Activated naive CD4-positive, alpha-beta T cell treated with anti-CD3 and anti-CD28 coated beads, Interleukin-2, amount 50 U/mL, for 24 hours (primary cell): Measurements from ENCODE around the gene ARHGAP42.

Experiments
- H3K27ac Mint-ChIP-seq: one replicate; pipeline ENCODE4 v1.8.0; 2021; ENCODE audit warnings: mild to moderate bottlenecking, mixed read lengths
- H3K27me3 Mint-ChIP-seq: one replicate; pipeline ENCODE4 v1.8.0; 2021; ENCODE audit warnings: mixed read lengths
- H3K36me3 Mint-ChIP-seq: one replicate; pipeline ENCODE4 v1.8.0; 2021; ENCODE audit warnings: mixed read lengths
- H3K4me1 Mint-ChIP-seq: one replicate; pipeline ENCODE4 v1.8.0; 2021; ENCODE audit warnings: mixed read lengths
- H3K4me3 Mint-ChIP-seq: one replicate; pipeline ENCODE4 v1.8.0; 2021; ENCODE audit warnings: mild to moderate bottlenecking, mixed read lengths
- H3K9me3 Mint-ChIP-seq: one replicate; pipeline ENCODE4 v1.8.0; 2021; ENCODE audit warnings: mixed read lengths

The ARHGAP42 gene

DNA sequence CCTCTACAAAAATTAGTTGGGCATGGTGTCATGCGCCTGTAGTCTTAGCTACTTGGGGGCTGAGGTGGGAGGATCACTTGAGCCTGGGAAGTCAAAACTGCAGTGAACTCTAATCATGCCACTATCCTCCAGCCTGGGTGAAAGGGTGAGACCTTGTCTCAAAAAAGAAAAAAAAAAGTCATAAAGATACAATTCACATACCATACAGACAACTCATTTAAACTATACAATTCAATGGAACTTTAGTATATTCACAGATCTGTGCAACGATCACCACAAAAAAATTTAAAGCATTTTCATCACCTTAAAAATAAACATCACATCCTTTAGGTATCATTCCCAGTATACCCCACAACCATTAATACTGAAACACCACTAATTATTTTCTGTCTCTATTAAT, 241.3 kb downstream of the ARHGAP42 start:
- no peaks in the 10 kb centered on the region for H3K4me1 Mint-ChIP-seq
- H3K27ac Mint-ChIP-seq, result no peak overlapping the region
- no peaks in the 10 kb centered on the region for H3K36me3 Mint-ChIP-seq
- H3K9me3 Mint-ChIP-seq, result no peaks in the 10 kb centered on the region
- no peaks in the 10 kb centered on the region for H3K27me3 Mint-ChIP-seq
- H3K4me3 Mint-ChIP-seq, result no peak overlapping the region

- Mint-ChIP-seq H3K36me3 (no peaks in the 10 kb centered on the region), H3K9me3 (no peaks in the 10 kb centered on the region)
These were observed 242.3 kb downstream of the ARHGAP42 start for GRCh38 chr11:100929377-100929776.

DNA sequence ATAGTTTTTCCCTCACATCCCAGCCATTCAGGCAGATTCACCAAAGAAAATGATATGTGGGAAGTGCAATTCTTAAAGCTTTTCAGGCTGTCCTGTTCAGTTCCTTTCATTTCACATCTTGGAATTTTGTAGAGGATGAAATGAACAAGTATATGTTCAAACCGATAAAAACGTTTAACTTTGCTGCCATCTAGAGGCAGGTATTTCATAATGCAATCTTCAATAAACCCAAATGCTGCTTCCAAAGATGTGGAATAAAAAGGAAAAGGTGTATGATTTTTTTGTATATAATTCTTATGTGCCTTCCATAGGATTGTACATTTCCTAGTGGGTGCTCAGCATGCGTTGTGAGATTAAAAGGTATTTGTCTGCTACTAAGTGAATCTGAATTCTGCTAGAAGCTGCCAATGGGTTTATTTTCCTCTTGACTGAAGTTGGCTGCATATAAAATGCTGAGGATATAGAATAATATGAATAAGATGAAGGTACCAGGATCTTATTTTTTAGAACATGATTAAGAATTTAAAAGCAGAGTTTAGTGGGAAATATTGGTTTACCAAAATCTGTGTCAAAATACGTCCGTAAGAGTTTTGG, 243.2 kb downstream of the ARHGAP42 start:
- Mint-ChIP-seq H3K36me3 (no peaks in the 10 kb centered on the region), H3K27me3 (no peaks in the 10 kb centered on the region), H3K4me1 (no peaks in the 10 kb centered on the region), H3K9me3 (no peaks in the 10 kb centered on the region), H3K27ac (no peak overlapping the region), H3K4me3 (no peak overlapping the region)

More at GRCh38 chr11:100929377-100929776, 242.3 kb downstream of the ARHGAP42 start:
- H3K4me3 Mint-ChIP-seq, result no peak overlapping the region
- no peaks in the 10 kb centered on the region for H3K27me3 Mint-ChIP-seq
- no peak overlapping the region for H3K27ac Mint-ChIP-seq
- H3K4me1 Mint-ChIP-seq, result no peaks in the 10 kb centered on the region

DNA sequence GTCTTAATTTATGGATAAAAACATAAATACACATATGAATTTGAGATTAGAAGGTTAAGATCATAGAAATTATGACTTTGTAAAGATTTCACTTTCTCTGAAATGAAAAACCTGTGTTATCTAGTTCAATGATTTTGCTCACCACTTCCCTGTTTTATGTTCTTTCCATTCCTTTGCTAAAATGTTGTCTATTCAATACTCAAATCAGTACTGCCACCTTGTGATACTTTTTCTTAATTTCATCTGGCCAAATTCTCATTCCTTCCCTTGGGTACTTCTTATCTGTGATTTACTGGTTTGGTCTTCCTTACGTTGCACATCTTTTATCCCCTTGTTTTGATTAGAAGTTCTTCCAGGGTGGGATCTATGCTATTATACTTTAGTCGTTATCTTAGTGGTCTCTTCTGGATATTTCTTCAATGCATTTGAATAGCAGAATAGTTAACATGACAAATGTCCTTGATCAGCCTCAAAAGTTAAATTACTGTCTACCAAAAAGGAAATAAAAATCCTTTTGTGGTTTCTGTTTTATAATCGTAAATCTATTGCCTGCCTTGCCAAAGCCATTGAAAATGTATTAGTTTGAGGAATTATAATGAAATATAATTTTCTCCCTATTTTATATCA, 245.5 kb downstream of the ARHGAP42 start:
- Mint-ChIP-seq H3K27ac (no peak overlapping the region), H3K27me3 (no peaks in the 10 kb centered on the region), H3K4me3 (no peak overlapping the region), H3K9me3 (no peaks in the 10 kb centered on the region), H3K4me1 (no peaks in the 10 kb centered on the region), H3K36me3 (no peaks in the 10 kb centered on the region)

- Mint-ChIP-seq H3K4me3 (no peak overlapping the region), H3K36me3 (no peaks in the 10 kb centered on the region), H3K27me3 (no peaks in the 10 kb centered on the region), H3K27ac (no peak overlapping the region), H3K9me3 (peaks cover 4% of the 10 kb centered on the region), H3K4me1 (no peaks in the 10 kb centered on the region)
These were observed 249.7 kb downstream of the ARHGAP42 start for GRCh38 chr11:100936781-100937180.

DNA sequence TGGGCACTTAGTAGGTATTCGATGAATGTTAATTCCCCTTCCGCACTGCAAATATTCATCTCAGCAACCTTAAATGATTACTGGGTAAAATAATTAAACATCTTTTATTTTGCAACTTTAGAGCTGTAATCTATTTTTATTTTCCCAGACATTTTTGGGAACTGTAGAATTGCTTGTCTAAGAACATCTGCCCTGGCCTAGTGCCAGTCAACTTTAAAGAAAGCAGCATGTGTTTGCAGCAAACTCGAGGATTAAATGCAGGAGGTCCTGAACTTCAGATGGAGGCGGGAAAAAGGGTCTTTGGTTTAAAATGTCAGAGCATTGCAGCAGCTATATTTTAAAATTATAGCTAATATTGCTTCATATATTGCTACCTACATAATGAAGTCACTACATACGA, 252.5 kb downstream of the ARHGAP42 start:
- Mint-ChIP-seq H3K4me1 (no peaks in the 10 kb centered on the region), H3K9me3 (peaks cover 4% of the 10 kb centered on the region), H3K27me3 (no peaks in the 10 kb centered on the region), H3K4me3 (no peak overlapping the region), H3K27ac (no peak overlapping the region), H3K36me3 (no peaks in the 10 kb centered on the region)

DNA sequence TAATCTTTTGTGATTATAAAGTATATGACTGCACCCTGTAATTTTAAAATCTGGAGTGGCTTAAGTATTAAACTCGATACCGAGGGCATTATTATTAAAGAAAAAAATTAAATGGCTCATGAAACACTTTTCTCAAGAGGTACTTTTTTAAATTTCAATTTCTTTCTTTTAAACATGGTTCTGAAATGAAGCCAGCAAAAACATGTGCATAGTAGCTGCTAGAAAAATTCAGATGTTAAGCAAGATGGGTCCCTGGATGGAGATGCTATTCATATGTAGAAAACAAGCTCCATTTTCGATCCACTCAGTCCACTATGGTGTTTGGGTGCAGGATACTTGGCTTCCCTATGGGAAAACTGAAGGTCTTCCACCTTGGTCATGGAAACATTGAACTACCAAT, 253.0 kb downstream of the ARHGAP42 start:
- Mint-ChIP-seq H3K4me3 (no peak overlapping the region), H3K36me3 (no peaks in the 10 kb centered on the region), H3K27ac (no peak overlapping the region), H3K9me3 (peaks cover 4% of the 10 kb centered on the region), H3K27me3 (no peaks in the 10 kb centered on the region), H3K4me1 (no peaks in the 10 kb centered on the region)

DNA sequence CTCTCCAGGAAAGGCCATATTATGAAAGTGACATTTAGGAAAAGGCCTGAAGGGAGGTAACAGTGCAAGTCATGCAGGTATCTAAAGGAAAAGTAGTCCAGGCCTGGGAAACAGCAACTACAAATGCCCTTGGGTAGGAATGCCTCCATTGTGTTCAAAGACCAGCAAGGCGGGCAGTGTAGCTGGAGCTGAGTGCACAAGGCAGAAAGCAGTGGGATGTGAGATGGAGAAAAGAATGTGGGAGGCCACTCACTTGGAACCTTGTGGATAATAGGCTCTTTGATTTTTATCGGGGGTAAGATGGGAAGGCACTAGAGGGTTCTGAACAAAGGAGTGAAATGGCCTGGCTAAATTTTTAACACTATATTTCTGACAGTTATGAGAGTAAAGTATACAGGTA, 253.9 kb downstream of the ARHGAP42 start:
- Mint-ChIP-seq H3K4me3 (no peak overlapping the region), H3K9me3 (peaks cover 4% of the 10 kb centered on the region), H3K27ac (no peak overlapping the region), H3K27me3 (no peaks in the 10 kb centered on the region), H3K4me1 (no peaks in the 10 kb centered on the region), H3K36me3 (no peaks in the 10 kb centered on the region)

- Mint-ChIP-seq H3K4me3 (no peak overlapping the region), H3K27ac (no peak overlapping the region)
These were observed 254.9 kb downstream of the ARHGAP42 start for GRCh38 chr11:100942016-100942415.

GRCh38 chr11:100948936-100949335, 261.8 kb downstream of the ARHGAP42 start:
- H3K4me3 Mint-ChIP-seq, result no peak overlapping the region
- H3K36me3 Mint-ChIP-seq, result no peaks in the 10 kb centered on the region
- no peaks in the 10 kb centered on the region for H3K4me1 Mint-ChIP-seq
- no peak overlapping the region for H3K27ac Mint-ChIP-seq
- peaks cover 5% of the 10 kb centered on the region for H3K9me3 Mint-ChIP-seq
- H3K27me3 Mint-ChIP-seq, result no peaks in the 10 kb centered on the region

More at GRCh38 chr11:100942016-100942415, 254.9 kb downstream of the ARHGAP42 start:
- no peaks in the 10 kb centered on the region for H3K4me1 Mint-ChIP-seq
- H3K36me3 Mint-ChIP-seq, result no peaks in the 10 kb centered on the region
- H3K9me3 Mint-ChIP-seq, result peaks cover 4% of the 10 kb centered on the region
- H3K27me3 Mint-ChIP-seq, result no peaks in the 10 kb centered on the region

DNA sequence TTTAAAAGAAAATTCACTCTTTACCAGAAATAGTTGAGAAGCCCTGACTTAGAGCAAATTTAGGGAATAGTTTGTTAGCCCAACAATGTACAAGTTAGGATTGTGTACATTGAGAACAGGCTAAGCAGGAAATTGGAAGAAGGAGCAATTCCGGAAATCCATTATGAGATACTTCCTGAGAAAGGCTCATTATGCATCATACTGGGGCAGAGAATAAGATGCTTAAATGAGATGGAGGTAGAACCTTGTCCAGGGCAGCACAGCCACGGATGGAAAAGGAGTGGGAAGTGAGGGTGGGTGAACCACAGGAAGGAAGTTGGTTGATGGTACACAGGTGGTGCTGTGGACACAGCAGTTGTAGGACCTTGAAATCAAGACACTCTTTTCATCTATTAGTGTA, 262.4 kb downstream of the ARHGAP42 start:
- H3K4me3 Mint-ChIP-seq, result no peak overlapping the region
- H3K36me3 Mint-ChIP-seq, result no peaks in the 10 kb centered on the region
- H3K4me1 Mint-ChIP-seq, result no peaks in the 10 kb centered on the region
- H3K27ac Mint-ChIP-seq, result no peak overlapping the region
- H3K9me3 Mint-ChIP-seq, result peaks cover 5% of the 10 kb centered on the region
- H3K27me3 Mint-ChIP-seq, result no peaks in the 10 kb centered on the region

DNA sequence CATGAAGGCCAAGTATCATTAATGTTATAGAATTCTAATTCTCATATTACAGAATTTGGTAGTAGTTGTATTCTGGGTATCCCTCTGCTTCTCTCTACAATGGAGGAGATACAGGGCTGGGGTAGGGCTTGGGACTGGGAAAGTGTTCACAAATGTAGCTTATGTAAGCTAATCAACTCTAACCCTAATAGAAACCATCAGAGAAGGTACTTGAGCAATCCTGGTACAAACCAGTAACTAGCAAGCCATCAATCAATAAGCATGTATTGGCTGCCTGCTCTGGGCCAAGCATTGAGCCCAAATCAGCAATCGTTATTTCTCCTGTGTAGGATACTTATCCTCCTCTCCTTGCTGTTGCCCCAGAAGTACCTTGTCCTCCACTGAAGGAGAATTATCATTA, 268.2 kb downstream of the ARHGAP42 start:
- Mint-ChIP-seq H3K27ac (no peak overlapping the region), H3K4me3 (no peak overlapping the region), H3K36me3 (no peaks in the 10 kb centered on the region), H3K9me3 (peaks cover 5% of the 10 kb centered on the region), H3K4me1 (no peaks in the 10 kb centered on the region), H3K27me3 (no peaks in the 10 kb centered on the region)

DNA sequence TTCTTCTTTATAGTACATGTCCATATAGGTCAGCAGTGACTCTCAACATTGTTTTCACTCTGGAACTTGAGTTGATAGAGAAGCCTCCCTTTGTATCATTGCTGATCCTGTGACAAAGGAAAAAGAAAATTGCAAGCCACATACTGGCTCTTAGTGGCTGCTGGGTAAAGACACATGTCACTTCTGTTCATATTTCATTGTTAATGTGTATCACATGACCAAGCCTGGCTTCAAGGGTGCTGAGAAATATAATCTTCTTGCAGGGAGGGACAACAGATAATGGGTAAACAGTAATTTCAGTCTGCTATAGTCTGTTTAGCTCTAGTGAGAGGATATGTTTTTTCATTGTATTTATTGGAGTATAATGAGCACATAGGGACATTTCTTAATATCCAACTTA, 269.3 kb downstream of the ARHGAP42 start:
- no peaks in the 10 kb centered on the region for H3K36me3 Mint-ChIP-seq
- no peak overlapping the region for H3K27ac Mint-ChIP-seq
- peaks cover 5% of the 10 kb centered on the region for H3K9me3 Mint-ChIP-seq
- H3K4me1 Mint-ChIP-seq, result no peaks in the 10 kb centered on the region
- no peaks in the 10 kb centered on the region for H3K27me3 Mint-ChIP-seq
- no peak overlapping the region for H3K4me3 Mint-ChIP-seq

- Mint-ChIP-seq H3K4me1 (no peaks in the 10 kb centered on the region), H3K4me3 (no peak overlapping the region), H3K27ac (no peak overlapping the region), H3K36me3 (no peaks in the 10 kb centered on the region), H3K9me3 (peaks cover 5% of the 10 kb centered on the region), H3K27me3 (no peaks in the 10 kb centered on the region)
These were observed 270.4 kb downstream of the ARHGAP42 start for GRCh38 chr11:100957499-100957898.

DNA sequence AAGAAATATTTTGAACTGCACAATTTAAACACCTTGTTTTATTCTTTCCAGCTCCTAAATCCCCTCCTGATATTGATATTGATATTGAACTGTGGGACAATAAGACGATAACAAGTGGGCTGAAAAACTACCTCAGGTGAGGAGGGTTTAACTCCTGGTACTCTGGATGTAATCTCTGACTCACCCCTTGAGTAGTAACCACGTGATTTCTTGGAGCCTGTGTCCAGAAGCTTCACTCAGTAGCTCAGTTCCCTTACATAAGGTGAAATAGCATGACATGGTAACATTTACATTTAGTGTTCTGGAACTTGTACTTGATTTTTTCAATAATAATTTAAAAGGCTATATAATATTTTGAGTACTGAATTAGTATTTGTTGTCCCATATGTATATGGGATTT, 274.5 kb downstream of the ARHGAP42 start:
- Mint-ChIP-seq H3K36me3 (no peaks in the 10 kb centered on the region), H3K4me3 (no peak overlapping the region)

DNA sequence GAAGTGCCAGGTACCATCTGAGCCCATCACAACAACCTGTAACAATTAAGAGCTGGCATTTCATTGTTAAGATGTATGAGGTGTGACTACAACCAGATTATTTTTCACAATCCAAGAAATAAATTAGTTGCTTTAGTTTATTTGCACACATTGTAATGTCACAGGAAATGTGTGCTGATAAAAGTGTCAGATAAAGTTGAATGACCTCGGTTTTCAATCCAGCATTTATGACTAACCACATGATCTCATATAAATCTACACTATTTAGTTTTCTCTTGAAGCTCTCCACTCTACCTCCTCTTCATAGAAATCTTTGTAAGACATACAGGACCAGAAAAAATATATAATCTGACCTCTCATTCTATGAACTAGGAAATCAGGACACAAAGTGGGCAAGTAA, 276.3 kb downstream of the ARHGAP42 start:
- H3K9me3 Mint-ChIP-seq, result peaks cover 4% of the 10 kb centered on the region
- H3K4me3 Mint-ChIP-seq, result no peak overlapping the region
- H3K36me3 Mint-ChIP-seq, result no peaks in the 10 kb centered on the region
- no peak overlapping the region for H3K27ac Mint-ChIP-seq
- H3K4me1 Mint-ChIP-seq, result no peaks in the 10 kb centered on the region
- H3K27me3 Mint-ChIP-seq, result no peaks in the 10 kb centered on the region

More for the DNA sequence above, 274.5 kb downstream of the ARHGAP42 start:
- Mint-ChIP-seq H3K27ac (no peak overlapping the region), H3K4me1 (no peaks in the 10 kb centered on the region), H3K9me3 (no peaks in the 10 kb centered on the region), H3K27me3 (no peaks in the 10 kb centered on the region)

GRCh38 chr11:100964435-100964834, 277.3 kb downstream of the ARHGAP42 start:
- Mint-ChIP-seq H3K4me1 (no peaks in the 10 kb centered on the region), H3K9me3 (peaks cover 7% of the 10 kb centered on the region), H3K36me3 (peaks cover under 1% of the 10 kb centered on the region), H3K27ac (no peak overlapping the region), H3K27me3 (no peaks in the 10 kb centered on the region), H3K4me3 (no peak overlapping the region)
